NCI-H2227 (cell line): ENCODE data around the gene SYNCRIP.
"Not testable (repeated sequence)": the region's sequence is repeated elsewhere in the genome, so short reads cannot be mapped to it uniquely, and the experiment has no call there.

ENCODE experiments used
- DNase-seq: peaks from one replicate; lab custom pipeline; 2025; ENCODE audit not compliant: unreplicated experiment; lab: John Stamatoyannopoulos, UW

SYNCRIP gene

GRCh38 chr6:85670573-85670972 lies 27.9 kb upstream of the SYNCRIP start:
- DNase-seq = no peak

GRCh38 chr6:85669735-85670194 lies 27.1 kb upstream of the SYNCRIP start:
- DNase-seq = no peak

- no peak for DNase-seq
Measured at GRCh38 chr6:85662251-85662650, 19.6 kb upstream of the SYNCRIP start.

GRCh38 chr6:85660181-85660611 lies 17.5 kb upstream of the SYNCRIP start:
- DNase-seq = peak; percentile 19

GRCh38 chr6:85650606-85651005 lies 7.9 kb upstream of the SYNCRIP start:
- DNase-seq = no peak

- peak; percentile 2 for DNase-seq
Measured at GRCh38 chr6:85644279-85644762, 1.6 kb upstream of the SYNCRIP start.

- peak; percentile 92 for DNase-seq
Measured at GRCh38 chr6:85643537-85644278, 1.0 kb upstream of the SYNCRIP start.

- peak; percentile 35 for DNase-seq
Measured at GRCh38 chr6:85641897-85642773, 551 bp downstream of the SYNCRIP start.

GRCh38 chr6:85641522-85641896 lies 1.2 kb downstream of the SYNCRIP start:
- DNase-seq = no peak

- no peak for DNase-seq
Measured at GRCh38 chr6:85640821-85641220, 1.9 kb downstream of the SYNCRIP start.

- no peak for DNase-seq
Measured at GRCh38 chr6:85637579-85637978, 5.1 kb downstream of the SYNCRIP start.

GRCh38 chr6:85632164-85632942 lies 10.3 kb downstream of the SYNCRIP start:
- DNase-seq = no peak

- not testable (repeated sequence) for DNase-seq
Measured at GRCh38 chr6:85631117-85631516, 11.6 kb downstream of the SYNCRIP start.

GRCh38 chr6:85628353-85628752 lies 14.3 kb downstream of the SYNCRIP start:
- DNase-seq = no peak

GRCh38 chr6:85620308-85620707 lies 22.4 kb downstream of the SYNCRIP start:
- no peak for DNase-seq

- DNase-seq = no peak
Measured at GRCh38 chr6:85614780-85615179, 27.9 kb downstream of the SYNCRIP start.

- DNase-seq = no peak
Measured at GRCh38 chr6:85612690-85613474, 29.8 kb downstream of the SYNCRIP start.

- no peak for DNase-seq
Measured at GRCh38 chr6:85610182-85610895, 32.3 kb downstream of the SYNCRIP start.

- DNase-seq = no peak
Measured at GRCh38 chr6:85602100-85602499, 40.6 kb downstream of the SYNCRIP start.
